22Rv1 (cell line): ENCODE measurements around the gene ZNF385B.

ENCODE experiments used
- H3K27ac ChIP-seq: fragments of 450-650 bp; 2 replicates; pipeline ENCODE4 v1.5.1; 2017
- ZFX ChIP-seq: fragments of 450-650 bp; IDR thresholded peaks from 2 replicates; pipeline ENCODE4 v1.6.1; 2017; ENCODE audit warnings: antibody characterized with exemption, borderline replicate concordance
- TF ChIP-seq, protein P1 (sequence below): fragments of 450-650 bp; IDR thresholded peaks from 2 replicates; pipeline ENCODE4 v1.5.1; 2017; ENCODE audit warnings: mild to moderate bottlenecking

ZNF385B gene

DNA sequence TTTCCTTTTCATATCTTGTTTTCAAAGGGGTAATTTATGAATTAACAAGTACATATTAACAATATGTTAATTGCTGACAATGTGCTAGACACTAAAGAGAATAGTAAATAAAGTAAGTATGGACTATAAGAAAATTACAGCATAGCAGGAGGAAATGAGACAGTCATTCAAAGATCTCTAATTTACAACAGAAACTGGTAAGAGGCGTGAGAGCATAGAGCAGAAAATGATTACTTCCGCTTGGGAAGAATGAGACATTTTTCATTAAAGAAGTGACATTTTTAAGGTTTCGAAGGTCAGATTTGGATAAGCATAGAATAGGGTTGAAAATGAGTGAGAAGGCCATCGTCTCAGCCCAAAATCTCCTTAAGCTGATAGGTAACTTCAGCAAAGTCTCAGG lies 412.4 kb downstream of the ZNF385B start:
- H3K27ac ChIP-seq, result peak overlapping the region; percentile 79; the same call in 1 of the 2 replicates
- TF ChIP-seq ZFX, result no peak
- TF ChIP-seq, protein P1, sequence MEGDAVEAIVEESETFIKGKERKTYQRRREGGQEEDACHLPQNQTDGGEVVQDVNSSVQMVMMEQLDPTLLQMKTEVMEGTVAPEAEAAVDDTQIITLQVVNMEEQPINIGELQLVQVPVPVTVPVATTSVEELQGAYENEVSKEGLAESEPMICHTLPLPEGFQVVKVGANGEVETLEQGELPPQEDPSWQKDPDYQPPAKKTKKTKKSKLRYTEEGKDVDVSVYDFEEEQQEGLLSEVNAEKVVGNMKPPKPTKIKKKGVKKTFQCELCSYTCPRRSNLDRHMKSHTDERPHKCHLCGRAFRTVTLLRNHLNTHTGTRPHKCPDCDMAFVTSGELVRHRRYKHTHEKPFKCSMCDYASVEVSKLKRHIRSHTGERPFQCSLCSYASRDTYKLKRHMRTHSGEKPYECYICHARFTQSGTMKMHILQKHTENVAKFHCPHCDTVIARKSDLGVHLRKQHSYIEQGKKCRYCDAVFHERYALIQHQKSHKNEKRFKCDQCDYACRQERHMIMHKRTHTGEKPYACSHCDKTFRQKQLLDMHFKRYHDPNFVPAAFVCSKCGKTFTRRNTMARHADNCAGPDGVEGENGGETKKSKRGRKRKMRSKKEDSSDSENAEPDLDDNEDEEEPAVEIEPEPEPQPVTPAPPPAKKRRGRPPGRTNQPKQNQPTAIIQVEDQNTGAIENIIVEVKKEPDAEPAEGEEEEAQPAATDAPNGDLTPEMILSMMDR, result no peak

DNA sequence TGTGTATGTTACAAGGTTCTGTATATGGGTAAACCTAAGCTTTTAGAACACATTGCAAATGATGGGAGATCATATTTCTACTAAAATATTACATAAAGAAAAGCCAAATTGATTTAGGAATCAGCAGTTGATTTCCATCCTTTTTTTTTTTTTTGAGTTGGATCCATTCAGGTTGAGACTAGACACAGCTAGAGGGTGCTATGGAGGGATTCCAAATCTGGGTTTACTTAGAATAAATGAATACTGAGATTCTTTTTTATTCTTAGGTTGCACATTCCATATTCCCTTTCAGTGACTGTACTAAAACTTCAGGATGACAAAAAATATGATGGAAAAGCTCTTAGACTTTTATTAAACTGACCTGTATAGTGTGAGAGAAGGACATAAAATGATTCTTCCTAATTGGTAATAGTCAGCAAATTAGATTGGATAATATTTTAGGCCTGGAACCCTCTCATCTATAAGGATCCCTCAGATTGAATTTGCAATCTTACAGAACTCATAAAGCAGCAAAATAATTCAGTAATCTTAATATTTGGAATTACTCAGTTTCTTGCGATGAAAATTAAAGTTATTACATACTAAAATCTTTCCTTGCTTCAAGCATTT lies 413.5 kb downstream of the ZNF385B start:
- no peak for TF ChIP-seq ZFX
- TF ChIP-seq, protein P1, result peak; percentile 38

DNA sequence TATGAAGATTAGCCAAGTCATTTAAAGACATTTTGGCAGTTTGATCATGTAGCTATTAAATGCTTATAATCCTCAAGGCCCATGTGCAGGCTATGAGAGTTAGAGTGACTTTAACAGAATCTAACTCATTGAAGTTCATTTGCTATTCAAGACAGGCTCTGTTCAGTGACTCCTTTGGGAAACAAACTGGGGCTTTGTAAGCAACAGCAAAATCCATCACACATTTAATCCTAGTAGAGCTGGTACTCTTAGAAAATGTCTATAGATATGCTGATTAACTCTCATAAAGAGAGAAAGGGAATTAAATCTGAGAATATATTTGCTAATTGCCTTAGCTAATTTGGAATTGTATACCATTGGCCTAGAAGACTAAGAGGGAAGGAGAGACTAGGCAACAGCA lies 414.0 kb downstream of the ZNF385B start:
- TF ChIP-seq, protein P1, result no peak
- TF ChIP-seq ZFX, result no peak
- H3K27ac ChIP-seq, result peak overlapping the region; percentile 79

More for the DNA sequence above, 413.5 kb downstream of the ZNF385B start:
- peak overlapping the region; percentile 79 for H3K27ac ChIP-seq

DNA sequence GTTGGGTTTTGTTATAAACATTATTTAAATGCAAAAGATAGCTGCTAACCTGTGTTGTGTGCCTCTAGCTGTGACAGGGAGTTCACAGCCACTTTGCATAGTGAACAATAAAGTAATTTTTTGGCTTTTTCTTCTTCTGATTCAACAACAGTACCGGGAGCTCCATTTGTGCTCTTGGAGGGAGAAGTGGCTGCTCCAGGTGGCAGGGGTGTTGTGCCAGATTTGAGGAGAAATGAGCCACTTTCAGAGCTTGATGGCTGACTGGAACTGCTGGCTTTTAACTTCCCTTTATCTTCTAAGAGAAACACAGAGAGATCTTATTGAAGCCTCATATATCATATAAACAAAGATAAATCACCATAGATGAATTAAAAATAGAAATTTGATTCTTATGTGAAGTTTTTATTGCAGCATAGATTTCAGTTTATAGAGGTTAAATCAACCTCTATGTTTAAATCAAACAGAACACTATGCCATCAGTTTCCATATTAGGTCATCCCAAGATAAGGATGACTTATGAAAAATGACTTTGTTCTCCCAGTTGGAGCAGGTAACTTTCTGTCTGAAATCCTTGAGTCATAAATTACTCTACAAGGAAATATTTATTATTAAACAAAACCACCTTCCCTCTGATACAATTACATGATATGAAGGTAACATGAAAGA lies 414.8 kb downstream of the ZNF385B start:
- TF ChIP-seq, protein P1, result no peak
- TF ChIP-seq ZFX, result no peak
- peak overlapping the region; percentile 79 for H3K27ac ChIP-seq

DNA sequence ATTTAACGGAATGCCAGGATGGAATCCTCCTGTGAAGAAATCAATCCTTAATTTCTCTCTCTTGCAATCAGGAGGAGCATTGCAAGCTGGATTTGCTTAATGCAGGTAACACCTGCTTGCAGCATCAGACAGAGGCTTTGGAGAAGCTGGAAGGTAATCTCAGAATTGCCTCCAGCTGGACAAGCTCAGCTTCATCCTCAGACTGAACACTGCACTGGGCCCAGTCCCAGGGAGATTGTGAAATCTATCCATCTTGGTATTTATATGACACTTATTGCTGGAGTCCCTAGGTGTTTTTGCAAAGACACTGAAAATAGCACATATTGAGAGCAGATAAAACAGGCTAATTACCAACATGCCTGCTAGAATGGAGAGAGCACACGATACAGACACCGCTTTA lies 417.4 kb downstream of the ZNF385B start:
- H3K27ac ChIP-seq, result peak overlapping the region; percentile 79
- no peak for TF ChIP-seq ZFX
- TF ChIP-seq, protein P1, result no peak

DNA sequence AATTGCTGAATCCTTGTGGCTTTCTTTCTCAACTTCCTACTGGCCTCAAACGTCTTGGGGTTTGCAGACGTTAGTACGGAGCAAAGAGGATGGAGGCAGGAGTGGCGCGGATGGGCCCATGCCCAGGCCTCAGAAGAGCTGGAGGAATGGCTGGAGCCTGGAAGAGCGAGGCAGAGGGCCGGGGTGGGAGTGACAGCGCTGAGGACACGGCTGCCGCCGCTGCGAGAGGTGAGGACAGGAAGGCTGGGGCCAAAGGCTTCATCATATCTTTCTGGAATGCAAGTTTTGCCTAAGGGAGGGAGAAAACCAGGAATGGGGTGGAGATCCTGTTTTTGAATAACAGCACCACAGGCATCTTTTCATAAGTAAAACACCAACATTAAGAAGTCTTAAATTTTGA lies 418.2 kb downstream of the ZNF385B start:
- TF ChIP-seq ZFX, result no peak
- H3K27ac ChIP-seq, result peak overlapping the region; percentile 79

DNA sequence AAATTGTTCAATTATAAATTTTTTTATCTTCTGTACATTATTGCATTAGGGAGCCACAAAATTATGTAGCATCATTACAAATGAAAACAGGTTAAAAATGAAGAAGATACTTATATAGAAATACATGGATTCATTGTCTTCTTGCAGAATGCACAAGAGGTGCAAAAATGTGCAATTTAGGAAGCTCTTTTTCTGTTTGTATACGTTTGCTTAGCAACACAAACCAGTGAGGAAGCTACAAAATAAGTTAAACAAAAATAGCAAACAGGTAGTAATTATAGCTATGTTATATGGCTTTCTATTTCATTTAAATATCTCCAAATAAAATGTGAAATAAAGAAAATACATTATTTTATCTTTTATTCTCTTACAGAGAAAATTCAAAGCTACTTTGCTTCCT lies 419.2 kb downstream of the ZNF385B start:
- TF ChIP-seq, protein P1, result no peak
- TF ChIP-seq ZFX, result no peak
- peak overlapping the region; percentile 79 for H3K27ac ChIP-seq

DNA sequence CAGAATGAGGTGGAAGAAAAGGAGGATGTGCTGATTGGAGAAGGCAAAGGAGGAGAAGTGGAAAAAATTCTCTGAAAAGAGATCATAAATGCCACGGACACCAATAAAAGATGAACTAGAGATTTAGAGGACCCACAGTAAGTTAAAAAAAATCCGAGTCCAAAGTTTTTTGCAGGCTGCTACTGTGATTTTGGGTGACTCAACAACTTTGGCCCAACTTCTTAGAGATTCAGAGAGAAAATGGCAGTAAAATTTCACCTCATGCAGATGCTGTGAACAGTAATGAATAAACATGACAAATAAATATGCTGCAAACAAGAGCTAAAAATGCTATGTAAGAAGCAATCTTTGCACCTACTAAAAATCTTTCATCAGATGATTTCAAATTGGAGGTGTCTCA lies 419.9 kb downstream of the ZNF385B start:
- TF ChIP-seq, protein P1, result no peak
- TF ChIP-seq ZFX, result no peak
- peak overlapping the region; percentile 79 for H3K27ac ChIP-seq
